HG02973 (cell line): ENCODE data around the gene NKAIN2.

Experiments
- ATAC-seq: cut with Tn5 transposase; IDR thresholded peaks from one replicate; pipeline ENCODE4 v1.9.1; 2021; ENCODE audit warnings: moderate library complexity; ENCODE audit not compliant: unreplicated experiment

NKAIN2 gene

DNA sequence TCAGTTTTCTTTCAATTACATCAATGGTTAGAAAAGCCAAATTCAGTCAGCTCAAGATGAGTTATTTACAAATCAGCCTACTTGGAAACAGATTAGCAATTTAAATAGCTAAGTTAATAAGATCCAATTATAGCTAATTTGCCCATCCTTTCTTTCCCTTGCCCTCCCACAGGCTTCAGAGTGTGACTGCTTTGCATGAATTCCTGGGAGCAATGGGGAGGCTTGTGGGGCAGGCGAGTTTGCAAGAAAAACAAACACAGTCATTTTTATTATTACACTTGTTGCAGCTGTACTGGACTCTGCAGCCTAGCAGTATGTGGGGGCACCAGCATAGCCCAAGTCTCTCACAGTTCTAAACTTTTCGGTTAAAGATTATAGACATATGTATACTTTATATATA lies 219.0 kb downstream of the NKAIN2 start:
- ATAC-seq, result no peak

DNA sequence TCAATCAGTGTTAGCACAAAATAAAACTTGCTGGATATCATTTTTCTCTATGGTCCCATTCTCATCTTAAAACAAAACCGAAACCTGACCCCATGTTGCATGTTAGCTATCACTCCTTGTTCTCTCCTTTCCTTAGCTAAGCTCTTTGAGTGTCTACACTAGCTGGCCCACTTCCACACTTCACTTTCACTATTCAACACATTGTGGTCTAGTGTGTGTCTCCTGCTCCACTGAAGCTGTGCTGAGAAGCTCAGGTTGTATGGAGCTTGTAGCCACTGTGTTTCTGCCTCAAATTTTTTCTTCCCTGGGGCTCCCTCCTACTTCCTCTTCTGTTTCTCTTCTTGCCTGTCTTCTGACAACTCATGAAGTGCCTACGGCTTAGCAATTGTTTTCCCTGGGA lies 223.0 kb downstream of the NKAIN2 start:
- ATAC-seq, result peak; percentile 55

DNA sequence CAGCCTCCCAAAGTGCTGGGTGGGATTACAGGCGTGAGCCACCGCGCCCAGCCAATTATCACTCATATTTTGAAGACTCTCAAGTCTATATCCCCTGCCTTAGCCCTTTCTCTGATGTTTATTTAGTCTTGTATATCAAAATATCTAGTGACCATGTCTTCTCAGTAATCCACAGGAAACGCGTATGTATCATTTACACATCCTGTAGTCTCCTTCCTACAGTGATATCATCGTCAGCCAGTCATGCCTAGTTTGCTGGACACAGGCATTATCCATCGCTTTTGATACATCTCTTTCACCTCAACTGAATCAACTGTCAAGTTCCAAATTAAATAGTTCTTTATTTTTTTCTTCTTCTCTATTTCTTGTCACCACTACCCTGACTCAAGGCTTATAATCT lies 223.7 kb downstream of the NKAIN2 start:
- ATAC-seq, result no peak

DNA sequence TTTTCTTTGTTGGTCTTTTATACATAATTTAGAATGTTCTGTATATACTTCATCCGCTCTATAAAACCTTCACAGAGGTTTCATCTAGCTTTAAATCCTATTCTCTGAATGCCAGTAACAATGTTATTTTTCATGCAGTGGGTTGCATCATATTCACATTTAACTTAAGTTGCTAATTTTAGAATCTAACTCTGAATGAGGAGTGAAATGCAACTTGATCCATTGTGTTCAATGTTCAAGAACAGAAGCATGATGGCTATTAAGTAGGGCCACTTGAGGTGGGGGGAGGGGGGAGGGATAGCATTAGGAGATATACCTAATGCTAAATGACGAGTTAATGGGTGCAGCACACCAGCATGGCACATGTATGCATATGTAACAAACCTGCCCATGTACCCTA lies 224.5 kb downstream of the NKAIN2 start:
- no peak for ATAC-seq

GRCh38 chr6:124029567-124029966 lies 225.9 kb downstream of the NKAIN2 start:
- ATAC-seq, result no peak

GRCh38 chr6:124033501-124033900 lies 229.8 kb downstream of the NKAIN2 start:
- ATAC-seq, result no peak

- ATAC-seq, result no peak
Observed at GRCh38 chr6:124036384-124036783, 232.7 kb downstream of the NKAIN2 start.

DNA sequence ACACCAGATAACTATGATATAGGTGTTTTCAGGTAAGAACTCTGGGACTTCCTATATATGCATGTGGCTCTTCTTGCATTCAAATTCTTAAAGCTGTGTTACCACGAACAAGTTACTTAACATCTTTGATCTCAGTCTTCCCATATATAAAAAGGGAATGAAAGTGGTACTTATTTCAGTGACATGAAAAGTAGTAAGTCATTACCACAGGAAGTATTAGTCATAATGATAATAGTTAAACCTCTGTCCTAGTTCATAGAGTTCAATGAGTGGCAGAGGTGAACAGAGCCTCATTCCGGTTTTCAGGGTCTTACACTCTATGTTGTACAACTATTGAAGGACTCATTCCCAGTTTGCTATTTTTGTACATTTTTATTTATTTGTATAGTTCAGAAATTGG lies 237.0 kb downstream of the NKAIN2 start:
- ATAC-seq, result peak; percentile 90

DNA sequence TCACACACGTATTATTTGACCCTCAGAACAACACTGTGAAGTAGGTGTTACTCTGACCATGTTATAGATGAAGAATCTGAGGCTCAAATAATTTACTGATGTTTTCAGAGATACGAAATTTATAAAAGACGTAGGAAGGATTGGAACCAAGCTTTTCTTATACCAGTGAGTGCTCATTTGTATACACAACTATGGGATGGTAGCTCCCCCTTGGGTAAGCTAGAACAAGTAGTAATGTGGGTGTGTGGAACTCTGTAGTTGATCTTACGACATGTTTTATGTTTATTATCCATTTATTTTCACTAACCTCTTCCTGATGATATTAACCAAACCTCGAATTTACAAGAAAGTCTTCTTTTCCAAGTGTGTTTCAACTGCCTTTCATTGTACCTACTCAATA lies 248.5 kb downstream of the NKAIN2 start:
- ATAC-seq, result no peak

GRCh38 chr6:124053315-124053714 lies 249.7 kb downstream of the NKAIN2 start:
- no peak for ATAC-seq

GRCh38 chr6:124054034-124054433 lies 250.4 kb downstream of the NKAIN2 start:
- peak; percentile 82 for ATAC-seq

GRCh38 chr6:124055395-124055794 lies 251.7 kb downstream of the NKAIN2 start:
- ATAC-seq, result no peak

GRCh38 chr6:124055963-124056362 lies 252.3 kb downstream of the NKAIN2 start:
- ATAC-seq, result no peak

GRCh38 chr6:124056407-124057334 lies 253.0 kb downstream of the NKAIN2 start:
- no peak for ATAC-seq

DNA sequence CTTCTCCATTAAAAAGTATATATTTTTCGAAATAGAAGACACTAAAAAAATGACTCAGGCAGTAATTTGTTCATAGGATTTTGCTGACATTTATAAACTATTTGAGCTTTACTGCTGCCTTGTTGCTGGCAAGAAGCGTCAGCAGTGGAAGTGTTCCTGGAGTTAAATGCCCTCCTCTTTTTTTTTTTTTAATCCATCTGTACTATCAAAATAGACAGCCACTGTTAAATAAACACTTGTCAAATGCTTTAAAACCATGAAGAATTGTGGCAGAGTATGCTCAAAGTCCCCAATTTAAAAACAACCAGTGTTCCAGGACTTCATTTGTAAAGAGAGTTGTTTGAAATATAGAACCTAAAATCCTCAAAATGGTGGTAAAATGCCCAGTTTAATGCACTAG lies 253.8 kb downstream of the NKAIN2 start:
- ATAC-seq, result no peak

DNA sequence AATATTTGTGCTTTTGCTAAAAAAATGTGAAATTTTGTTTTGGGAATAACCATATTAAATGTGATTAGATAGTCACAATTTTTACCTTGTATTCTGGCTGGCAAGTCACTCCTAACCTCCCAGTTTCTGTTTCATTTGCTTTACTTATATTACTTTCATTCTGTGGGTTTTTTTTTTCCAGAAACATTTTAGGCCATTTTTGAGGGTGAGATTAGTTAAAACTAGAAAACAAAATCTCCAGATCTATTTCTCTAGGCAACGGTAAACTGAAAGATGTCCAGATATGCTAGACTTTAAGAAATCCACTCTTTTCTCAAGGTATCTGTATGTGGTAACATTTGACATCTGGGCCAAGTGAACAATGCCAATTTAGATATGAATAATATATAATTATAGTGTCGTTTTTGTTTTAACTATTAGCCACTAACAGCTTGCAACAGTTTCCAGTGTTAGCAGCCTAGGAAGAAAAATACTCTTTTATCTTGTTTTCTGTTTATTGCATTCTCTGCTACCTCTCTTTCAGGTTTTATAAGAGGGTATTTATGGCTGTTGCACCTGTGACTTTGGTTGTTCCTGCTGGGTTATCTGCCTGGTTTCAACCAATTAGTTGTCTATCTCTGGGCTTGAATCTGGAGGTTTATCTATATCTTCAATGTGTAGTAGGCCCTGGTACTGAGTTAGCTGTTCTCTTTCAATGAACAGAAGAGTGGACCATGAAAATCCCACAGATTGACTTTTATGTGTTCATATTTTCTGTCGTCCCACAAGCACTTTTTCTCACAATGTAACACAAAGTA lies 260.9 kb downstream of the NKAIN2 start:
- ATAC-seq, result no peak

DNA sequence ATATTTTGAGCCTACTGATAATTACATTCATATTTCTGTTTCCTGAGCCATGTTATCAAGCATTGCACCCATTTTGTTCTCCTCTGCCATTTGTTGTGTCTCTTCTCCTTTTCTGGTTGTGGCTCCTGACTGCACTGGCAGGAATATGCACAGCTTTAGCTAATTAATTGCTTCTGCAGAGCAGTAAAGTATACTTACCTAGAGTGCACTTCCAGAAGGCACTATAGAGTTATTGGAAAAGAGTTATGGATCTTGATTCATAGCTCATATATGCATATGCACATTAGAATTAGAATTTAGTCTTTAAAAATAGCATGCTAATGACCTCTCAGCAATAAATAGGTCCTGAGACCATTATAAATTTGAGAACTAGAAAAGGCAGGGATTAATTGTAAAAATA lies 262.6 kb downstream of the NKAIN2 start:
- no peak for ATAC-seq

- no peak for ATAC-seq
Observed at GRCh38 chr6:124066946-124067552, 263.4 kb downstream of the NKAIN2 start.

GRCh38 chr6:124069230-124069950 lies 265.7 kb downstream of the NKAIN2 start:
- no peak for ATAC-seq

DNA sequence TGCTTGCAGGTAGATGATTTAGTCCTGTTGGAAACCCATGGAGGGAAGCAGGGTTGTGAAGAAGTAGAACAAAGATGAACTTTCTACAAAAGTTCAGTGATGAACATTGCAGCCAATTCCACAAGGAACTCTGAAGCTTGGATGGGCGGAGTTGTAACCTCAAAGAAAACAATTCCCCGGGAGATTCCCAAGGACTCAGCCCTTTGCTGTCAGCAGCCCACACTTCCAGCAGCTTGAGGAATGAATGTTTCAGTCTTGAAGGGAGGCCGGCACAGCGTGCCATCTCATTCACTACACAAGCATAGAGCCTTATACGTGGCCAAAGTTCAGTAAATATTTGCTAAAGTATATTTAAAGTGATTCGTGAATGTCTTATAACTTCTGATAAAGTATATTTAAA lies 269.4 kb downstream of the NKAIN2 start:
- ATAC-seq, result no peak
